Measurements from ENCODE around the gene ITPRIPL1. TPM values are rescaled to one million over a fixed set of nuclear protein-coding genes. Genes with fewer than 3 reads are reported as not detected.
A peak's percentile ranks its signal among the peaks of the same experiment; 100 is the strongest.

The ITPRIPL1 gene
- total RNA-seq, 2 donors from 2014 or later: 6.8 to 8.0 TPM

DNA sequence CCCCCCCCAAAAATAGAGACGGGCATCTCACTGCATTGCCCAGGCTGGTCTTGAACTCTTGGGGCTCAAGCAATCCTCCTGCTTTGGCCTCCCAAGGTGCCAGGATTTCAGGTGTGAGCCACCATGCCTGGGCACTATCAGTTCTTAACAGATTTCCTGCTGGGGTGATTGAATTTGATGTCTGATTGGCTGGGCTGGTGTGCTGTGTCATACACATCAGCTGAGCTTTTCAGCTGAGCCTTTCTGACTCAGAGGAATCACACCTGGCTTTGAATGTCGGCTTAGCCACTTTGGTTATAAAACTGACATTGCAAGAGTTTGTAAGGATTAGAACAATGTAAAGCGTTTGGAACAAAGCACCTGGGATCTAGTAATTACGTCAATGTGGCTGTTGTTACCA, 29.4 kb downstream of the ITPRIPL1 start:
- Mint-ChIP-seq H3K4me3 (no peak overlapping the region), H3K27me3 (ENCODE audit: insufficient read depth) (no peaks in the 10 kb centered on the region), H3K4me1 (no peaks in the 10 kb centered on the region), H3K27ac (no peak overlapping the region), H3K9me3 (no peaks in the 10 kb centered on the region), H3K36me3 (ENCODE audit: low read depth) (peaks cover 66% of the 10 kb centered on the region)
- TF ChIP-seq CTCF (conservative IDR thresholded peaks at IDR 0.05): no peak
- Histone ChIP-seq H3K27ac (ENCODE audit: low read depth, low read length) (no peak overlapping the region), H3K4me3 (ENCODE audit: low read length) (no peak overlapping the region), H3K36me3 (ENCODE audit: control insufficient read depth, insufficient read depth, low read length) (peaks cover 79% of the 10 kb centered on the region), H3K27me3 (ENCODE audit: control insufficient read depth, insufficient read depth, low read length, poor library complexity, severe bottlenecking) (no peaks in the 10 kb centered on the region), H3K4me1 (ENCODE audit: control insufficient read depth, insufficient read depth, low read length) (no peaks in the 10 kb centered on the region), H3K9ac (ENCODE audit: extremely low read depth, low read length, poor library complexity, severe bottlenecking) (no peak overlapping the region), H3K9me3 (ENCODE audit: control insufficient read depth, low read length) (no peaks in the 10 kb centered on the region)
- DNase-seq: peak; percentile 50
- 93 to 95% methylated on average over 3 to 4 of the region's 4 CpGs for WGBS, 2 experiments (ENCODE audit: insufficient coverage in 1 of 2, insufficient read length in 1 of 2)

DNA sequence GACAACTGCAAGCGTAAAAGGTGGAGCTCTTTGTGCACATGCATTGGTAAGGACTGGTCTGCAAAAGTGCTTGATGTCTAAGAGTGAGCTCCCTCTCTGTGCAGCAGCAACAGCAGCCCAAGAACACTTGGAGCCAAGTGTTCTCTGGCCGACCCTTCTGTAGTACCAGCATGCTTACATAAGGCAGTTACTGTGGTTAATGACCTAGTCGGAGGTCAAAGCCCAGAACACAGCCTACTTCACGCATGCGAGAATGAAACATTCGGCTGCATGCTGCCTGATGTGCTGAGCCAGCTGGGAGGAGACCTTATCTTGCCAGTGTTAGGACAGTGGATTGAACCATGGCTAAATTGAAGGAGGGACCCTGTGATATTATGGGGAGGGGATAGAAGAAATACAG, 31.8 kb downstream of the ITPRIPL1 start:
- no peak for TF ChIP-seq CTCF (conservative IDR thresholded peaks at IDR 0.05)

GRCh38 chr2:96359310-96359709, 34.2 kb downstream of the ITPRIPL1 start:
- H3K4me1 ChIP-seq (ENCODE audit: control insufficient read depth, insufficient read depth, low read length): no peaks in the 10 kb centered on the region
- peak; percentile 61 for DNase-seq
- peaks cover 62% of the 10 kb centered on the region for H3K36me3 Mint-ChIP-seq (ENCODE audit: low read depth)
- TF ChIP-seq CTCF (conservative IDR thresholded peaks at IDR 0.05): peak; percentile 41
- H3K36me3 ChIP-seq (ENCODE audit: control insufficient read depth, insufficient read depth, low read length): peaks cover 66% of the 10 kb centered on the region
- no peak overlapping the region for H3K9ac ChIP-seq (ENCODE audit: extremely low read depth, low read length, poor library complexity, severe bottlenecking)
- no peaks in the 10 kb centered on the region for H3K9me3 Mint-ChIP-seq
- no peak overlapping the region for H3K4me3 ChIP-seq (ENCODE audit: low read length)
- no peaks in the 10 kb centered on the region for H3K9me3 ChIP-seq (ENCODE audit: control insufficient read depth, low read length)
- H3K27ac ChIP-seq (ENCODE audit: low read depth, low read length): no peak overlapping the region
- no peaks in the 10 kb centered on the region for H3K27me3 Mint-ChIP-seq (ENCODE audit: insufficient read depth)
- H3K27me3 ChIP-seq (ENCODE audit: control insufficient read depth, insufficient read depth, low read length, poor library complexity, severe bottlenecking): no peaks in the 10 kb centered on the region
- H3K4me3 Mint-ChIP-seq: no peak overlapping the region
- WGBS, 2 experiments (ENCODE audit: insufficient coverage in 1 of 2, insufficient read length in 1 of 2): 97 to 100% methylated on average over 1 to 2 of the region's 2 CpGs
- H3K27ac Mint-ChIP-seq: no peak overlapping the region
- no peaks in the 10 kb centered on the region for H3K4me1 Mint-ChIP-seq

More for the DNA sequence above, 31.8 kb downstream of the ITPRIPL1 start:
- no peaks in the 10 kb centered on the region for H3K9me3 Mint-ChIP-seq
- Histone ChIP-seq H3K9ac (ENCODE audit: extremely low read depth, low read length, poor library complexity, severe bottlenecking) (no peak overlapping the region), H3K9me3 (ENCODE audit: control insufficient read depth, low read length) (no peaks in the 10 kb centered on the region), H3K4me3 (ENCODE audit: low read length) (no peak overlapping the region), H3K36me3 (ENCODE audit: control insufficient read depth, insufficient read depth, low read length) (peaks cover 73% of the 10 kb centered on the region), H3K4me1 (ENCODE audit: control insufficient read depth, insufficient read depth, low read length) (no peaks in the 10 kb centered on the region), H3K27me3 (ENCODE audit: control insufficient read depth, insufficient read depth, low read length, poor library complexity, severe bottlenecking) (no peaks in the 10 kb centered on the region), H3K27ac (ENCODE audit: low read depth, low read length) (no peak overlapping the region)
- H3K4me1 Mint-ChIP-seq: no peaks in the 10 kb centered on the region
- no peak overlapping the region for H3K27ac Mint-ChIP-seq
- no peak for DNase-seq
- H3K27me3 Mint-ChIP-seq (ENCODE audit: insufficient read depth): no peaks in the 10 kb centered on the region
- H3K4me3 Mint-ChIP-seq: no peak overlapping the region
- WGBS, 2 experiments (ENCODE audit: insufficient coverage in 1 of 2, insufficient read length in 1 of 2): 90 to 93% methylated on average over 5 to 6 of the region's 6 CpGs
- H3K36me3 Mint-ChIP-seq (ENCODE audit: low read depth): peaks cover 64% of the 10 kb centered on the region
